ENCODE data around the gene ASPSCR1.

ASPSCR1 gene

GRCh38 chr17:82018152-82018988 is 40.9 kb downstream of the ASPSCR1 start:
- no peak for DNase-seq (ENCODE audit: low read depth)
- TF ChIP-seq MYC (IDR thresholded peaks at IDR 0.05; ENCODE audit: low read depth, low read length) (no peak), CTCF (IDR thresholded peaks at IDR 0.05; ENCODE audit: low read depth, low read length) (no peak), POLR2A (IDR thresholded peaks at IDR 0.05; ENCODE audit: extremely low read depth, insufficient read length) (no peak), MAX (IDR thresholded peaks at IDR 0.05; ENCODE audit: low read depth, low read length) (no peak)
- no peak overlapping the region for H3K4me3 ChIP-seq (ENCODE audit: low read depth, low read length)

- H3K4me3 ChIP-seq (ENCODE audit: low read depth, low read length): no peak overlapping the region
- TF ChIP-seq POLR2A (IDR thresholded peaks at IDR 0.05; ENCODE audit: extremely low read depth, insufficient read length): no peak
- TF ChIP-seq CTCF (IDR thresholded peaks at IDR 0.05; ENCODE audit: low read depth, low read length): no peak
- TF ChIP-seq MAX (IDR thresholded peaks at IDR 0.05; ENCODE audit: low read depth, low read length): no peak
- TF ChIP-seq MYC (IDR thresholded peaks at IDR 0.05; ENCODE audit: low read depth, low read length): no peak
Observed at GRCh38 chr17:82018989-82019689, 41.7 kb downstream of the ASPSCR1 start.

GRCh38 chr17:82019690-82020571 is 42.5 kb downstream of the ASPSCR1 start:
- H3K4me3 ChIP-seq (ENCODE audit: low read depth, low read length): no peak overlapping the region
- DNase-seq (ENCODE audit: low read depth): peak; percentile 79
- TF ChIP-seq CTCF (IDR thresholded peaks at IDR 0.05; ENCODE audit: low read depth, low read length) (peak; percentile 85), POLR2A (IDR thresholded peaks at IDR 0.05; ENCODE audit: extremely low read depth, insufficient read length) (no peak), MYC (IDR thresholded peaks at IDR 0.05; ENCODE audit: low read depth, low read length) (peak; percentile 49), MAX (IDR thresholded peaks at IDR 0.05; ENCODE audit: low read depth, low read length) (peak; percentile 44)

More at GRCh38 chr17:82018989-82019689, 41.7 kb downstream of the ASPSCR1 start:
- DNase-seq (ENCODE audit: low read depth): no peak

- no peak for TF ChIP-seq MYC (IDR thresholded peaks at IDR 0.05; ENCODE audit: low read depth, low read length)
- no peak for TF ChIP-seq POLR2A (IDR thresholded peaks at IDR 0.05; ENCODE audit: extremely low read depth, insufficient read length)
- TF ChIP-seq MAX (IDR thresholded peaks at IDR 0.05; ENCODE audit: low read depth, low read length): no peak
- TF ChIP-seq CTCF (IDR thresholded peaks at IDR 0.05; ENCODE audit: low read depth, low read length): no peak
- no peak overlapping the region for H3K4me3 ChIP-seq (ENCODE audit: low read depth, low read length)
- DNase-seq (ENCODE audit: low read depth): no peak
Observed at GRCh38 chr17:82020572-82021106, 43.2 kb downstream of the ASPSCR1 start.
